Measurements from ENCODE around the gene DMAC2L. TPM values are rescaled to one million over a fixed set of nuclear protein-coding genes. Genes with fewer than 3 reads are reported as not detected.

Gene DMAC2L
- total and polyA plus RNA-seq, 10 of the 15 experiments (the other 5 are each of a cell fraction or from before 2014, with no cell fraction given), result 9.5 to 76.3 (median 28.2) TPM

DNA sequence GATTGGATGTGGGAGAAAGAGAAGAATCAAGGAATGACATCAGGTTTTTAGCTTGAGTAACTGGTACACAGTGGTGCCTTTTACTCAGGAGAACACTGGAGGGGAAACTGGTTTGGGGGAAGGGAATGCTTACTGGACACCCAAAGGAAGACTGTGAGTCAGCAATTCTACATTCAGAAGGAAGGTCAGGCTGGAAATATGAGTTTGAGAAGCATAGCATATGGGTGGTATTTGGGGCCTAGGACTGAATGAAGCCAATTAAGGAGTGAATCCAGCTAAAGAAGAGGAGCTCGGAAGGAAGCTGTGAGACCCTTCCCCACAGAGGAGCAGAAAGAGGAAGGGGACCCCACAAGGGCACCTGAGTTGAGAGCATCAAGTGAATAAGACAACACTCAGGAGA, 35.4 kb downstream of the DMAC2L start (continued):
- TF ChIP-seq, protein P1, sequence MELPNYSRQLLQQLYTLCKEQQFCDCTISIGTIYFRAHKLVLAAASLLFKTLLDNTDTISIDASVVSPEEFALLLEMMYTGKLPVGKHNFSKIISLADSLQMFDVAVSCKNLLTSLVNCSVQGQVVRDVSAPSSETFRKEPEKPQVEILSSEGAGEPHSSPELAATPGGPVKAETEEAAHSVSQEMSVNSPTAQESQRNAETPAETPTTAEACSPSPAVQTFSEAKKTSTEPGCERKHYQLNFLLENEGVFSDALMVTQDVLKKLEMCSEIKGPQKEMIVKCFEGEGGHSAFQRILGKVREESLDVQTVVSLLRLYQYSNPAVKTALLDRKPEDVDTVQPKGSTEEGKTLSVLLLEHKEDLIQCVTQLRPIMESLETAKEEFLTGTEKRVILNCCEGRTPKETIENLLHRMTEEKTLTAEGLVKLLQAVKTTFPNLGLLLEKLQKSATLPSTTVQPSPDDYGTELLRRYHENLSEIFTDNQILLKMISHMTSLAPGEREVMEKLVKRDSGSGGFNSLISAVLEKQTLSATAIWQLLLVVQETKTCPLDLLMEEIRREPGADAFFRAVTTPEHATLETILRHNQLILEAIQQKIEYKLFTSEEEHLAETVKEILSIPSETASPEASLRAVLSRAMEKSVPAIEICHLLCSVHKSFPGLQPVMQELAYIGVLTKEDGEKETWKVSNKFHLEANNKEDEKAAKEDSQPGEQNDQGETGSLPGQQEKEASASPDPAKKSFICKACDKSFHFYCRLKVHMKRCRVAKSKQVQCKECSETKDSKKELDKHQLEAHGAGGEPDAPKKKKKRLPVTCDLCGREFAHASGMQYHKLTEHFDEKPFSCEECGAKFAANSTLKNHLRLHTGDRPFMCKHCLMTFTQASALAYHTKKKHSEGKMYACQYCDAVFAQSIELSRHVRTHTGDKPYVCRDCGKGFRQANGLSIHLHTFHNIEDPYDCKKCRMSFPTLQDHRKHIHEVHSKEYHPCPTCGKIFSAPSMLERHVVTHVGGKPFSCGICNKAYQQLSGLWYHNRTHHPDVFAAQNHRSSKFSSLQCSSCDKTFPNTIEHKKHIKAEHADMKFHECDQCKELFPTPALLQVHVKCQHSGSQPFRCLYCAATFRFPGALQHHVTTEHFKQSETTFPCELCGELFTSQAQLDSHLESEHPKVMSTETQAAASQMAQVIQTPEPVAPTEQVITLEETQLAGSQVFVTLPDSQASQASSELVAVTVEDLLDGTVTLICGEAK (IDR thresholded peaks at IDR 0.05; ENCODE audit: borderline replicate concordance), result no peak
- TF ChIP-seq SPI1 (IDR thresholded peaks at IDR 0.05; ENCODE audit: borderline replicate concordance, insufficient read depth, low read depth, low read length) (no peak), ZNF274 (IDR thresholded peaks at IDR 0.05; ENCODE audit: insufficient read depth, insufficient read length) (no peak)
- TF ChIP-seq, protein P2, sequence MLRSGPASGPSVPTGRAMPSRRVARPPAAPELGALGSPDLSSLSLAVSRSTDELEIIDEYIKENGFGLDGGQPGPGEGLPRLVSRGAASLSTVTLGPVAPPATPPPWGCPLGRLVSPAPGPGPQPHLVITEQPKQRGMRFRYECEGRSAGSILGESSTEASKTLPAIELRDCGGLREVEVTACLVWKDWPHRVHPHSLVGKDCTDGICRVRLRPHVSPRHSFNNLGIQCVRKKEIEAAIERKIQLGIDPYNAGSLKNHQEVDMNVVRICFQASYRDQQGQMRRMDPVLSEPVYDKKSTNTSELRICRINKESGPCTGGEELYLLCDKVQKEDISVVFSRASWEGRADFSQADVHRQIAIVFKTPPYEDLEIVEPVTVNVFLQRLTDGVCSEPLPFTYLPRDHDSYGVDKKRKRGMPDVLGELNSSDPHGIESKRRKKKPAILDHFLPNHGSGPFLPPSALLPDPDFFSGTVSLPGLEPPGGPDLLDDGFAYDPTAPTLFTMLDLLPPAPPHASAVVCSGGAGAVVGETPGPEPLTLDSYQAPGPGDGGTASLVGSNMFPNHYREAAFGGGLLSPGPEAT (IDR thresholded peaks at IDR 0.05; ENCODE audit: low read depth), result no peak

- ChIA-PET CTCF (interaction anchor here (0.8 to 2.1 kb wide), 4 partner anchors 8 to 48 kb away, joined by 3 to 6 read pairs (median 3); partner anchors contain the start of gene CDKL1), SMC1A (ENCODE audit: uncharacterized antibody, unreplicated experiment) (interaction anchor here (0.9 kb wide), 1 partner anchor 9 kb away, joined by 3 read pairs; no protein-coding TSS in a partner anchor), POLR2A (interaction anchor here (0.5 kb wide), 1 partner anchor 102 kb away, joined by 4 read pairs; no protein-coding TSS in a partner anchor), RAD21 (ENCODE audit: unreplicated experiment) (no interaction called here)
- no peaks in the 10 kb centered on the region for H3K27me3 ChIP-seq (replicated peaks in 1 of 2; ENCODE audit: control insufficient read depth in 2 of 2, insufficient read depth in 2 of 2, low read length in 1 of 2)
- DNase-seq (ENCODE audit: low read depth, low spot score), result no peak
- H3K4me2 ChIP-seq (ENCODE audit: control insufficient read depth, insufficient read depth), result no peak overlapping the region
- no peaks in the 10 kb centered on the region for H4K20me1 ChIP-seq (ENCODE audit: control insufficient read depth, insufficient read depth)
- intact Hi-C loops (cut with micrococcal nuclease; ENCODE audit: unreplicated experiment), result loop anchor here (10.0 kb wide), 1 partner anchor 416 kb away; no protein-coding TSS in a partner anchor
- no peak overlapping the region for H2AFZ ChIP-seq (ENCODE audit: control insufficient read depth, low read depth, low read length)
- no peak overlapping the region for H3K9ac ChIP-seq (ENCODE audit: control insufficient read depth, insufficient read depth, low read length)
- H3K9me3 ChIP-seq (replicated peaks; ENCODE audit: control insufficient read depth, insufficient read depth, low read length), result no peaks in the 10 kb centered on the region
- H3K79me2 ChIP-seq (ENCODE audit: control insufficient read depth, insufficient read depth, low read length), result no peaks in the 10 kb centered on the region
- in situ Hi-C loops (cut with MboI), result no loop called here
- H3K27ac ChIP-seq (ENCODE audit: control insufficient read depth, insufficient read depth), result no peak overlapping the region
- BruUV-seq (replicated peaks), result no TSS peak
- no peaks in the 10 kb centered on the region for H3K4me1 ChIP-seq (ENCODE audit: control insufficient read depth, insufficient read depth, low read length)
- no peak for FAIRE-seq
- no peak overlapping the region for H3K4me3 ChIP-seq
- no peaks in the 10 kb centered on the region; a peak in 1 of 4 replicates for H3K36me3 ChIP-seq (ENCODE audit: control insufficient read depth in 2 of 2, insufficient read depth in 2 of 2, low read length in 1 of 2)
- no peak for ATAC-seq
- TF ChIP-seq TARDBP (IDR thresholded peaks at IDR 0.05; ENCODE audit: borderline replicate concordance), result no peak
- TF ChIP-seq HDAC2 (IDR thresholded peaks at IDR 0.05), result no peak
- TF ChIP-seq MEF2B (IDR thresholded peaks at IDR 0.05; ENCODE audit: partially characterized antibody, poor library complexity, severe bottlenecking), result no peak
- no peak for TF ChIP-seq ZNF687 (IDR thresholded peaks at IDR 0.05)
- no peak for TF ChIP-seq ZNF207 (IDR thresholded peaks at IDR 0.05; ENCODE audit: borderline replicate concordance)
- TF ChIP-seq JUND (IDR thresholded peaks at IDR 0.05; ENCODE audit: low read depth, low read length), result no peak
These were observed 36.8 kb downstream of the DMAC2L start for GRCh38 chr14:50348933-50349332.
